Neural cell (in vitro differentiated cells): ENCODE measurements around the gene RPL7A. TPM values are rescaled to one million over a fixed set of nuclear protein-coding genes. Genes with fewer than 3 reads are reported as not detected.
"Not testable (repeated sequence)": the region's sequence is repeated elsewhere in the genome, so short reads cannot be mapped to it uniquely, and the experiment has no call there.

Experiments used
- H2AFZ ChIP-seq: fragments of 200-600, 300-800 bp; sonication (generic), shearing (Covaris generic); 2 replicates; pipeline ENCODE4 v1.6.0; 2014; ENCODE audit warnings: low read depth, mild to moderate bottlenecking, antibody characterized with exemption, low read length, moderate library complexity
- H3F3A ChIP-seq: fragments of 200-600 bp; shearing (Covaris generic); 2 replicates; pipeline ENCODE4 v1.6.1; 2016; ENCODE audit warnings: mild to moderate bottlenecking, moderate library complexity, mixed read lengths, antibody characterized with exemption, low read length; ENCODE audit not compliant: insufficient read depth, poor library complexity, severe bottlenecking
- H3K27ac ChIP-seq: fragments of 200-600, 300-800 bp; sonication (generic), shearing (Covaris generic); 2 replicates; pipeline ENCODE4 v1.5.1; 2014; ENCODE audit warnings: mild to moderate bottlenecking, low read length, moderate library complexity
- H3K27me3 ChIP-seq: fragments of 300-800, 200-600 bp; sonication (generic), shearing (Covaris generic); 2 replicates; pipeline ENCODE4 v1.6.0; 2014; ENCODE audit warnings: mild to moderate bottlenecking, low read depth, low read length, moderate library complexity; ENCODE audit not compliant: insufficient read depth
- H3K36me3 ChIP-seq: fragments of 300-800, 200-600 bp; sonication (generic), shearing (Covaris generic); 2 replicates; pipeline ENCODE4 v1.5.1; 2014; ENCODE audit warnings: mild to moderate bottlenecking, antibody characterized with exemption, low read length, moderate library complexity; ENCODE audit not compliant: insufficient read depth
- H3K4me2 ChIP-seq: fragments of 300-800, 200-600 bp; sonication (generic), shearing (Covaris generic); 2 replicates; pipeline ENCODE4 v1.6.0; 2014; ENCODE audit warnings: mild to moderate bottlenecking, low read length
- H3K4me3 ChIP-seq: fragments of 300-800, 200-600 bp; sonication (generic), shearing (Covaris generic); 2 replicates; pipeline ENCODE4 v1.5.1; 2014; ENCODE audit warnings: mild to moderate bottlenecking, low read length, moderate library complexity
- H3K79me2 ChIP-seq: fragments of 200-600 bp; shearing (Covaris generic); replicated peaks from 2 replicates; pipeline ENCODE4 v1.6.0; 2014; ENCODE audit warnings: mild to moderate bottlenecking, low read length, moderate library complexity; ENCODE audit not compliant: insufficient read depth
- H3K9ac ChIP-seq: fragments of 300-800, 200-600 bp; sonication (generic), shearing (Covaris generic); 2 replicates; pipeline ENCODE4 v1.6.1; 2016; ENCODE audit warnings: mild to moderate bottlenecking, low read length, mixed read lengths
- H3K9me2 ChIP-seq: fragments of 200-600 bp; shearing (Covaris generic); 2 replicates; pipeline ENCODE4 v1.6.1; 2016; ENCODE audit warnings: mild to moderate bottlenecking, low read length, mixed read lengths; ENCODE audit not compliant: insufficient read depth
- H3K9me3 ChIP-seq: fragments of 200-600, 300-800 bp; sonication (generic), shearing (Covaris generic); 2 replicates; pipeline ENCODE4 v1.6.1; 2016; ENCODE audit warnings: mild to moderate bottlenecking, mixed run types, low read length, moderate library complexity, mixed read lengths
- H4K20me1 ChIP-seq: fragments of 200-600 bp; shearing (Covaris generic); 2 replicates; pipeline ENCODE4 v1.6.1; 2016; ENCODE audit warnings: mild to moderate bottlenecking, mixed run types; ENCODE audit not compliant: insufficient read depth
- EP300 ChIP-seq: fragments of 450-650 bp; conservative IDR thresholded peaks from 2 replicates; pipeline ENCODE4 v1.6.1; 2014; ENCODE audit warnings: antibody characterized with exemption, mild to moderate bottlenecking, moderate library complexity; ENCODE audit not compliant: poor library complexity, severe bottlenecking
- EZH2 ChIP-seq: fragments of 200-600, 300-800 bp; shearing (Covaris generic), sonication (generic); IDR thresholded peaks from 2 replicates; pipeline ENCODE4 v1.6.1; 2014; ENCODE audit warnings: antibody characterized with exemption, low read length, borderline replicate concordance, mild to moderate bottlenecking; ENCODE audit not compliant: insufficient read depth, poor library complexity, severe bottlenecking
- POLR2AphosphoS5 ChIP-seq: IDR thresholded peaks from 2 replicates; pipeline ENCODE4 v1.6.1; 2012
- RAD21 ChIP-seq: fragments of 450-650 bp; conservative IDR thresholded peaks from 2 replicates; pipeline ENCODE4 v1.6.1; 2014; ENCODE audit warnings: antibody characterized with exemption, mild to moderate bottlenecking, moderate library complexity
- TAF1 ChIP-seq: IDR thresholded peaks from 2 replicates; pipeline ENCODE4 v1.6.1; 2012; ENCODE audit warnings: low read depth
- polyA plus RNA-seq: library from polyadenylated mRNA; depleted of rRNA; stranded (reverse); fragments of >200 nt; gene quantifications from 2 replicates; pipeline ENCODE4 v1.2.3, GENCODE V29; 2014
- TF ChIP-seq, protein P1 (sequence below): fragments of 450-650 bp; IDR thresholded peaks from 2 replicates; pipeline ENCODE4 v1.5.1; 2014; ENCODE audit warnings: antibody characterized with exemption, mild to moderate bottlenecking, moderate library complexity; ENCODE audit not compliant: poor library complexity, severe bottlenecking
- TF ChIP-seq, protein P2 (sequence below): IDR thresholded peaks from 2 replicates; pipeline ENCODE4 v1.6.1; 2012; ENCODE audit warnings: borderline replicate concordance

Gene RPL7A
- polyA plus RNA-seq, 1 donor from 2014 or later, result 1,987 TPM

DNA sequence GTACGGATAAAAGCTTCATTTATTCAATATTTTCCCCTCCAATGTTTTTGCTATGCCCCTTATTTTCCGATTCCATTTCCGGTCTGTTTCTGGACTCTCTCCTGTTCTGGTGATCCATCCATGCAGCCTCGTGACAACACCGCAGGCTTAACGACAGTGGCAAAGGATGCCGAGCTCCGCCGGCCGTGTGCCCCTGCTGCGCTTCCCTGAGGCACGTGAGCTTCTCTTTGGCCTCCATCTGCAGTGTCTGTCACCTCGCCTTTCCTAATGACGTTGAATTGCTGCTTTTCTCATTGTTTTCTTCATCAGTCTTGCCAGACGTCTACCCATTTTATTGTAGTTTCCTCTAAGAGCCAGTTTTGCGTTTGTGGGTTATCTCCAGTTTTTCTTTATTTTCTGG lies 40.7 kb upstream of the RPL7A start:
- Histone ChIP-seq H3K9ac (no peak overlapping the region), H3K9me2 (no peaks in the 10 kb centered on the region), H3K4me2 (no peak overlapping the region), H3K79me2 (no peaks in the 10 kb centered on the region), H3K27me3 (no peaks in the 10 kb centered on the region), H3F3A (no peaks in the 10 kb centered on the region), H4K20me1 (no peaks in the 10 kb centered on the region), H3K9me3 (no peaks in the 10 kb centered on the region), H3K27ac (no peak overlapping the region), H3K36me3 (no peaks in the 10 kb centered on the region), H3K4me3 (no peak overlapping the region), H2AFZ (no peak overlapping the region)
- TF ChIP-seq TAF1 (no peak), EZH2 (no peak)

DNA sequence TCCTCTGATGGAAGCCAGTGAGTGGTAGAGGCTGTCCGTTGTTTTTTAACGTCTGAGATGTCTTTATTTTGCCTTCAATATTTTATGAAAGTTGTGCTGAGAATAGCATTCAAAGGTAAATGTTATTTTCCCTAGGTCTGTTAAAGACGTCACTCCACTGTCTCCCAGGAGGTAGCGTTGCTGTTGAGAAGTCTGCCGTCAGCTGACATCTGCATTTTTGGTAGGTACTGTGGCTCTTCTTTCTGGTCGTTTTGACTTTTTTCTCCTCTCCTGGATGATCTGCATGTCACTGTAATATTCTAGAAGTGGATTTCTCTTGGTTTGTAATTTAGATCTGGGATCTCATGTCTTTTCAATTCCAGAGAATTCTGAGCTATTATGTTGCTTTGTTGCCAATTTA lies 38.4 kb upstream of the RPL7A start:
- no peaks in the 10 kb centered on the region for H3K36me3 ChIP-seq

DNA sequence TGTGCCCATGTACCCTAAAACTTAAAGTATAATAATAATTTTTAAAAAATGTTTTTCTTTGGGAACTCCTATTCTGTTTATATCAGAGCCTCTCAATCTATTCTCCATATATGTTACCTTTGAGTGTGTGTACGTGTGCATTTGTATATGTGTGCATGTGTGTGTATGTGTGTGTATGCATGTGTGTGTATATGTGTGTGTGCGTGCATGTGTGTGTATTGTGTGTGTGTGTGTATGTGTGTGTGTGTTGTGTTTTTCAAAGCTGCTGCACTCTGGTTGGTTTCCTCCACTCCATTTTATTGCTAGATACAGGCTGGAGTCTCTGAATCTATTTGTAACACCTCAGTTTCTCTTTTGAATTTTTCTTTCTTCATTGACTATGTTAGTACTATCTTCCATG lies 32.0 kb upstream of the RPL7A start:
- H3K27me3 ChIP-seq, result no peaks in the 10 kb centered on the region
- H2AFZ ChIP-seq, result no peak overlapping the region
- no peak overlapping the region for H3K9ac ChIP-seq
- H3K4me3 ChIP-seq, result no peak overlapping the region
- no peaks in the 10 kb centered on the region for H3K9me2 ChIP-seq
- no peaks in the 10 kb centered on the region for H3F3A ChIP-seq
- H3K27ac ChIP-seq, result no peak overlapping the region
- H3K36me3 ChIP-seq, result no peaks in the 10 kb centered on the region
- H4K20me1 ChIP-seq, result no peaks in the 10 kb centered on the region
- no peaks in the 10 kb centered on the region for H3K79me2 ChIP-seq
- no peak overlapping the region for H3K4me2 ChIP-seq
- H3K9me3 ChIP-seq, result no peaks in the 10 kb centered on the region
- TF ChIP-seq, protein P1, sequence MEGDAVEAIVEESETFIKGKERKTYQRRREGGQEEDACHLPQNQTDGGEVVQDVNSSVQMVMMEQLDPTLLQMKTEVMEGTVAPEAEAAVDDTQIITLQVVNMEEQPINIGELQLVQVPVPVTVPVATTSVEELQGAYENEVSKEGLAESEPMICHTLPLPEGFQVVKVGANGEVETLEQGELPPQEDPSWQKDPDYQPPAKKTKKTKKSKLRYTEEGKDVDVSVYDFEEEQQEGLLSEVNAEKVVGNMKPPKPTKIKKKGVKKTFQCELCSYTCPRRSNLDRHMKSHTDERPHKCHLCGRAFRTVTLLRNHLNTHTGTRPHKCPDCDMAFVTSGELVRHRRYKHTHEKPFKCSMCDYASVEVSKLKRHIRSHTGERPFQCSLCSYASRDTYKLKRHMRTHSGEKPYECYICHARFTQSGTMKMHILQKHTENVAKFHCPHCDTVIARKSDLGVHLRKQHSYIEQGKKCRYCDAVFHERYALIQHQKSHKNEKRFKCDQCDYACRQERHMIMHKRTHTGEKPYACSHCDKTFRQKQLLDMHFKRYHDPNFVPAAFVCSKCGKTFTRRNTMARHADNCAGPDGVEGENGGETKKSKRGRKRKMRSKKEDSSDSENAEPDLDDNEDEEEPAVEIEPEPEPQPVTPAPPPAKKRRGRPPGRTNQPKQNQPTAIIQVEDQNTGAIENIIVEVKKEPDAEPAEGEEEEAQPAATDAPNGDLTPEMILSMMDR, result no peak
- no peak for TF ChIP-seq POLR2AphosphoS5
- TF ChIP-seq TAF1, result no peak

More for the DNA sequence above, 38.4 kb upstream of the RPL7A start:
- Histone ChIP-seq H3K9me3 (no peaks in the 10 kb centered on the region), H3K9me2 (no peaks in the 10 kb centered on the region), H3K27me3 (no peaks in the 10 kb centered on the region), H3K79me2 (no peaks in the 10 kb centered on the region), H4K20me1 (no peaks in the 10 kb centered on the region), H3K4me3 (no peak overlapping the region), H2AFZ (no peak overlapping the region), H3K27ac (no peak overlapping the region), H3F3A (no peaks in the 10 kb centered on the region), H3K9ac (no peak overlapping the region), H3K4me2 (no peak overlapping the region)
- TF ChIP-seq, protein P2, sequence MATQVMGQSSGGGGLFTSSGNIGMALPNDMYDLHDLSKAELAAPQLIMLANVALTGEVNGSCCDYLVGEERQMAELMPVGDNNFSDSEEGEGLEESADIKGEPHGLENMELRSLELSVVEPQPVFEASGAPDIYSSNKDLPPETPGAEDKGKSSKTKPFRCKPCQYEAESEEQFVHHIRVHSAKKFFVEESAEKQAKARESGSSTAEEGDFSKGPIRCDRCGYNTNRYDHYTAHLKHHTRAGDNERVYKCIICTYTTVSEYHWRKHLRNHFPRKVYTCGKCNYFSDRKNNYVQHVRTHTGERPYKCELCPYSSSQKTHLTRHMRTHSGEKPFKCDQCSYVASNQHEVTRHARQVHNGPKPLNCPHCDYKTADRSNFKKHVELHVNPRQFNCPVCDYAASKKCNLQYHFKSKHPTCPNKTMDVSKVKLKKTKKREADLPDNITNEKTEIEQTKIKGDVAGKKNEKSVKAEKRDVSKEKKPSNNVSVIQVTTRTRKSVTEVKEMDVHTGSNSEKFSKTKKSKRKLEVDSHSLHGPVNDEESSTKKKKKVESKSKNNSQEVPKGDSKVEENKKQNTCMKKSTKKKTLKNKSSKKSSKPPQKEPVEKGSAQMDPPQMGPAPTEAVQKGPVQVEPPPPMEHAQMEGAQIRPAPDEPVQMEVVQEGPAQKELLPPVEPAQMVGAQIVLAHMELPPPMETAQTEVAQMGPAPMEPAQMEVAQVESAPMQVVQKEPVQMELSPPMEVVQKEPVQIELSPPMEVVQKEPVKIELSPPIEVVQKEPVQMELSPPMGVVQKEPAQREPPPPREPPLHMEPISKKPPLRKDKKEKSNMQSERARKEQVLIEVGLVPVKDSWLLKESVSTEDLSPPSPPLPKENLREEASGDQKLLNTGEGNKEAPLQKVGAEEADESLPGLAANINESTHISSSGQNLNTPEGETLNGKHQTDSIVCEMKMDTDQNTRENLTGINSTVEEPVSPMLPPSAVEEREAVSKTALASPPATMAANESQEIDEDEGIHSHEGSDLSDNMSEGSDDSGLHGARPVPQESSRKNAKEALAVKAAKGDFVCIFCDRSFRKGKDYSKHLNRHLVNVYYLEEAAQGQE, result no peak
- TF ChIP-seq EZH2, result no peak
- TF ChIP-seq EP300, result no peak
- TF ChIP-seq, protein P1, result no peak
- TF ChIP-seq RAD21, result no peak

DNA sequence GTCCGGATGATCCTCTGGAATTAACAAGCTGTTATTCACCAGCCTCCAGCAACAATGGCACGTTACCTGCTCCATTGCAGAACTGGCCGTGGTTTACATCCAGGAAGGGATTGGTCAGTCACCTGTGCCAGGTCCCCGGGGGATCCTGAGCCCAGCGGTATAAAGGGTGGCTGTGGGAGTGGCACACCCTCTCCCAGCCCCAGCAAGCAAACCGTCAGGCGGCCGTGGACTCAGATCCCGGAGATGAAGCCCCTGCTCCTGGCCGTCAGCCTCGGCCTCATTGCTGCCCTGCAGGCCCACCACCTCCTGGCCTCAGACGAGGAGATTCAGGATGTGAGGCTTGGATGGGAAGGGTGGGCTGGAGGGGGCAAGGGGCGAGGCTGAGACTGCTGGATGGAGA lies 30.5 kb upstream of the RPL7A start:
- H4K20me1 ChIP-seq, H2AFZ ChIP-seq, H3K9me3 ChIP-seq, H3K27me3 ChIP-seq, H3K4me2 ChIP-seq, H3K36me3 ChIP-seq, H3K9me2 ChIP-seq, H3K4me3 ChIP-seq, H3K9ac ChIP-seq, H3F3A ChIP-seq, H3K79me2 ChIP-seq, H3K27ac ChIP-seq: not testable (repeated sequence)
